Keratinocyte (primary cell): ENCODE data around the gene DOK5.

Source experiments
- EZH2 ChIP-seq: IDR thresholded peaks from one replicate; pipeline ENCODE4 v1.6.1; 2012; ENCODE audit warnings: inconsistent platforms, mild to moderate bottlenecking, low read length, moderate library complexity
- TF ChIP-seq, protein P1 (sequence below), 3 experiments: IDR thresholded peaks in 1 of 3; conservative IDR thresholded peaks in 1 of 3; optimal IDR thresholded peaks in 1 of 3; 2 replicates in 2 of 3; 3 replicates in 1 of 3; pipeline versions ENCODE3 to v1.5.1; 2011; ENCODE audit warnings: low read length in 3 of 3, mild to moderate bottlenecking in 3 of 3, moderate library complexity in 2 of 3, control low read depth in 1 of 3, inconsistent platforms in 1 of 3; ENCODE audit not compliant: insufficient read depth in 2 of 3; ENCODE audit errors: extremely low read depth in 1 of 3

DNA sequence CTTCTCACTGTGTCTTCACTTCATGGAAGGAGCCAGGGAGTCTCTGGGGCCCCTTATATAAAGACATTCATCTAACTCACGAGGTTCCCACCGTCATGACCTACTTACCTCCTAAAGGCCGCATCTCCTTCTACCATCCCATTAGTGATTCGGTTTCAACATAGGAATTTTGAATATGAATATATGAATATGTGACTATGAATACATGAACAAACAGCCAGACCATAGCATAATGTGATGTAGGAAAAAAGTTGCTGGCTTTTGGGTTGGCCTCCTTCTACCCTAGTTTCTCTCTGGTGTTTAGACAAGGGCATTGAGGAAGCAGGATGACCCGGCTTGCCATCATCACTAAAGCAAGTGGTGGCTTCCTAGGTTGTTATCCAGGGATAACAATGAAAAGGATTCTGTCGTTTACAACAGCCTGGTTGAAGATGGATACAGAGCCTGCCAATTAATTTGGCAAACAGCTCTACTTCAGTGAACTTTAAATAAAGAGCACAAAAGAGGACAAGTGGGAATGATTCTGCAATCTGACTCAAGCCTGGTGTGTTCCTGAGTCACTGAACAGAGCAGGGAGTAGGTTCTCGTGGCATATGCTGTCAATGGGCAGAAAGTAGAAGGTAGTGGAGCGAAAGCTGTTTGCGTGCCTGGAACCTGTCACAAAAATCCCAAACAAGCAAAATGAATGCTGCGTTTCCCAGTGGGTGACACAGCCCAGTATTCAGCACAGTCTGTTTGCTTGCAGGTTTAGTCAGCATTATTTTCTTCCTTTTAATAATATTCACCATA, 44.0 kb upstream of the DOK5 start:
- TF ChIP-seq, protein P1, sequence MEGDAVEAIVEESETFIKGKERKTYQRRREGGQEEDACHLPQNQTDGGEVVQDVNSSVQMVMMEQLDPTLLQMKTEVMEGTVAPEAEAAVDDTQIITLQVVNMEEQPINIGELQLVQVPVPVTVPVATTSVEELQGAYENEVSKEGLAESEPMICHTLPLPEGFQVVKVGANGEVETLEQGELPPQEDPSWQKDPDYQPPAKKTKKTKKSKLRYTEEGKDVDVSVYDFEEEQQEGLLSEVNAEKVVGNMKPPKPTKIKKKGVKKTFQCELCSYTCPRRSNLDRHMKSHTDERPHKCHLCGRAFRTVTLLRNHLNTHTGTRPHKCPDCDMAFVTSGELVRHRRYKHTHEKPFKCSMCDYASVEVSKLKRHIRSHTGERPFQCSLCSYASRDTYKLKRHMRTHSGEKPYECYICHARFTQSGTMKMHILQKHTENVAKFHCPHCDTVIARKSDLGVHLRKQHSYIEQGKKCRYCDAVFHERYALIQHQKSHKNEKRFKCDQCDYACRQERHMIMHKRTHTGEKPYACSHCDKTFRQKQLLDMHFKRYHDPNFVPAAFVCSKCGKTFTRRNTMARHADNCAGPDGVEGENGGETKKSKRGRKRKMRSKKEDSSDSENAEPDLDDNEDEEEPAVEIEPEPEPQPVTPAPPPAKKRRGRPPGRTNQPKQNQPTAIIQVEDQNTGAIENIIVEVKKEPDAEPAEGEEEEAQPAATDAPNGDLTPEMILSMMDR (optimal IDR thresholded peaks at IDR 0.05 in 1 of 3, IDR thresholded peaks at IDR 0.05 in 1 of 3, conservative IDR thresholded peaks at IDR 0.05 in 1 of 3; ENCODE audit: extremely low read depth in 1 of 3, insufficient read depth in 2 of 3, low read length in 3 of 3): no peak
- TF ChIP-seq EZH2: no peak
